Body of pancreas (tissue), 4 donors: ENCODE measurements around the gene CAND1.

ENCODE experiments used
- POLR2A ChIP-seq, 3 donors: fragments of 450-650 bp; IDR thresholded peaks; one replicate each; pipeline ENCODE4 v1.6.1; 2016; ENCODE audit warnings: antibody characterized with exemption in 3 of 3, mild to moderate bottlenecking in 2 of 3
- TF ChIP-seq, protein P1 (sequence below), 7 experiments: fragments of 450-650 bp in 4 of 7; fragments of 200-600 bp in 3 of 7; sonication (generic) in 3 of 7; IDR thresholded peaks; one replicate each; pipeline ENCODE4 v1.5.1; 2016 to 2019; ENCODE audit warnings: antibody characterized with exemption in 7 of 7

- TF ChIP-seq, protein P1, sequence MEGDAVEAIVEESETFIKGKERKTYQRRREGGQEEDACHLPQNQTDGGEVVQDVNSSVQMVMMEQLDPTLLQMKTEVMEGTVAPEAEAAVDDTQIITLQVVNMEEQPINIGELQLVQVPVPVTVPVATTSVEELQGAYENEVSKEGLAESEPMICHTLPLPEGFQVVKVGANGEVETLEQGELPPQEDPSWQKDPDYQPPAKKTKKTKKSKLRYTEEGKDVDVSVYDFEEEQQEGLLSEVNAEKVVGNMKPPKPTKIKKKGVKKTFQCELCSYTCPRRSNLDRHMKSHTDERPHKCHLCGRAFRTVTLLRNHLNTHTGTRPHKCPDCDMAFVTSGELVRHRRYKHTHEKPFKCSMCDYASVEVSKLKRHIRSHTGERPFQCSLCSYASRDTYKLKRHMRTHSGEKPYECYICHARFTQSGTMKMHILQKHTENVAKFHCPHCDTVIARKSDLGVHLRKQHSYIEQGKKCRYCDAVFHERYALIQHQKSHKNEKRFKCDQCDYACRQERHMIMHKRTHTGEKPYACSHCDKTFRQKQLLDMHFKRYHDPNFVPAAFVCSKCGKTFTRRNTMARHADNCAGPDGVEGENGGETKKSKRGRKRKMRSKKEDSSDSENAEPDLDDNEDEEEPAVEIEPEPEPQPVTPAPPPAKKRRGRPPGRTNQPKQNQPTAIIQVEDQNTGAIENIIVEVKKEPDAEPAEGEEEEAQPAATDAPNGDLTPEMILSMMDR (IDR thresholded peaks at IDR 0.05) = no peak
- no peak for TF ChIP-seq POLR2A (IDR thresholded peaks at IDR 0.05)
These were observed 93.4 kb downstream of the CAND1 start for GRCh38 chr12:67362526-67362925.
